ENCODE measurements around the gene PRR16. TPM values are rescaled to one million over a fixed set of nuclear protein-coding genes. Genes with fewer than 3 reads are reported as not detected.

PRR16 gene
- polyA plus RNA-seq, 2 of the 4 experiments (the other 2 are of a cell fraction) = 0.05 TPM; not detected in 1

- ATAC-seq = no peak
- no peak for FAIRE-seq
- ChIA-PET CTCF (interaction anchor here (1.0 to 2.6 kb wide), 8 partner anchors 11 to 1306 kb away, joined by 3 to 12 read pairs (median 4); partner anchors contain the start of gene SRFBP1), POLR2A (no interaction called here)
- no peak overlapping the region for H3K4me3 ChIP-seq
- WGBS (ENCODE audit: missing lambda C conversion rate) = 24% methylated on average over 1 of the region's 1 CpG
- H3K27ac ChIP-seq = no peak overlapping the region
- no peak overlapping the region for H3K4me2 ChIP-seq
- DNase-seq (ENCODE audit: low read depth in 1 of 2, low spot score in 1 of 2) = no peak
- TF ChIP-seq RNF2 (IDR thresholded peaks at IDR 0.05; ENCODE audit: borderline replicate concordance, low read depth) (no peak), ELK1 (IDR thresholded peaks at IDR 0.05; ENCODE audit: low read depth, low read length) (no peak), CEBPB (IDR thresholded peaks at IDR 0.05) (no peak), ZFP36 (IDR thresholded peaks at IDR 0.05; ENCODE audit: borderline replicate concordance, partially characterized antibody) (no peak), MAX (IDR thresholded peaks at IDR 0.05) (no peak), EHF (CRISPR knock-in tag; IDR thresholded peaks at IDR 0.05) (no peak), ESRRA (IDR thresholded peaks at IDR 0.05; ENCODE audit: borderline replicate concordance, low read length) (no peak), RAD21 (conservative IDR thresholded peaks at IDR 0.05 in 1 of 2, IDR thresholded peaks at IDR 0.05 in 1 of 2) (no peak), HOXB5 (CRISPR knock-in tag; IDR thresholded peaks at IDR 0.05) (no peak), FOXS1 (CRISPR knock-in tag; IDR thresholded peaks at IDR 0.05) (no peak), CBX2 (IDR thresholded peaks at IDR 0.05; ENCODE audit: borderline replicate concordance, low read depth) (no peak), TP53 (CRISPR knock-in tag; IDR thresholded peaks at IDR 0.05) (no peak), POLR2AphosphoS2 (conservative IDR thresholded peaks at IDR 0.05; ENCODE audit: low read length) (no peak), SREBF2 (IDR thresholded peaks at IDR 0.05) (no peak), HDAC2 (IDR thresholded peaks at IDR 0.05) (no peak), PBX3 (IDR thresholded peaks at IDR 0.05) (no peak), ATOH8 (CRISPR knock-in tag; IDR thresholded peaks at IDR 0.05; ENCODE audit: low read depth) (no peak)
- no peaks in the 10 kb centered on the region for H3K4me1 ChIP-seq
- H3K9me3 ChIP-seq = no peaks in the 10 kb centered on the region
Measured at GRCh38 chr5:120657104-120657503, 193.0 kb downstream of the PRR16 start.

DNA sequence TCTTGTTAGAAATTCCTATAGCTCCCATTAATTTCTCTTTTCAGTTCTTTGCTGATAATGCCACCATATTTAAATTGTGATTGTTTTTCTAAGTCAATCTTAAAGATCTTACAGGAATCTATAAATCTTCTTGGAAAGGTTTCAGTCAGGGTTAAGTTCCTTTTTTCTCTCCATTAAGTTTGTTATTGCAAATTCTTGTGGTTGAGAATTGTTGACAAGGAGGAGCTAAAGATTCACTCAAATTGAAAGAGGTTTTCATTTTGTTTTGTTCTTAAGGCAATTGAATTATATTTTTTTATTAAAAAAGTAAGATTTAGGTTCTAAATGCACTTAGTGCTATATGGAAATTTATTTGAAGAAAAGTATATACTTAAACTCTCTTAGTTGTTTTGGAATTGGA is 213.4 kb downstream of the PRR16 start:
- Histone ChIP-seq H3K4me3 (no peak overlapping the region), H3K9me3 (no peaks in the 10 kb centered on the region), H3K4me1 (no peaks in the 10 kb centered on the region), H3K27ac (no peak overlapping the region), H3K4me2 (no peak overlapping the region)
- TF ChIP-seq POLR2A (IDR thresholded peaks at IDR 0.05; ENCODE audit: low read length) = no peak
- TF ChIP-seq, protein P1, sequence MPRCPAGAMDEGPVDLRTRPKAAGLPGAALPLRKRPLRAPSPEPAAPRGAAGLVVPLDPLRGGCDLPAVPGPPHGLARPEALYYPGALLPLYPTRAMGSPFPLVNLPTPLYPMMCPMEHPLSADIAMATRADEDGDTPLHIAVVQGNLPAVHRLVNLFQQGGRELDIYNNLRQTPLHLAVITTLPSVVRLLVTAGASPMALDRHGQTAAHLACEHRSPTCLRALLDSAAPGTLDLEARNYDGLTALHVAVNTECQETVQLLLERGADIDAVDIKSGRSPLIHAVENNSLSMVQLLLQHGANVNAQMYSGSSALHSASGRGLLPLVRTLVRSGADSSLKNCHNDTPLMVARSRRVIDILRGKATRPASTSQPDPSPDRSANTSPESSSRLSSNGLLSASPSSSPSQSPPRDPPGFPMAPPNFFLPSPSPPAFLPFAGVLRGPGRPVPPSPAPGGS (IDR thresholded peaks at IDR 0.05) = no peak
- TF ChIP-seq EHMT2 (IDR thresholded peaks at IDR 0.05; ENCODE audit: low read depth) = no peak
- TF ChIP-seq HEYL (CRISPR knock-in tag; IDR thresholded peaks at IDR 0.05) = no peak
- TF ChIP-seq NPAS2 (CRISPR knock-in tag; IDR thresholded peaks at IDR 0.05; ENCODE audit: borderline replicate concordance) = no peak
- no peak for TF ChIP-seq MAZ (IDR thresholded peaks at IDR 0.05; ENCODE audit: borderline replicate concordance, low read depth, low read length)
- TF ChIP-seq FOXS1 (CRISPR knock-in tag; IDR thresholded peaks at IDR 0.05) = no peak
- TF ChIP-seq POLR2AphosphoS2 (conservative IDR thresholded peaks at IDR 0.05; ENCODE audit: low read length) = no peak
- TF ChIP-seq KDM5A (IDR thresholded peaks at IDR 0.05) = no peak
- TF ChIP-seq MAX (IDR thresholded peaks at IDR 0.05) = no peak
- no peak for TF ChIP-seq RARB (CRISPR knock-in tag; IDR thresholded peaks at IDR 0.05)
- no peak for TF ChIP-seq EP300 (IDR thresholded peaks at IDR 0.05)
- no peak for TF ChIP-seq JUNB (IDR thresholded peaks at IDR 0.05)
- TF ChIP-seq RFX5 (IDR thresholded peaks at IDR 0.05) = no peak
- ChIA-PET CTCF (no interaction called here), POLR2A (no interaction called here)
- DNase-seq (ENCODE audit: low read depth in 1 of 2, low spot score in 1 of 2) (no peak), ATAC-seq (no peak), FAIRE-seq (no peak)
